Measurements from ENCODE around the gene CDC42BPB.

DNA sequence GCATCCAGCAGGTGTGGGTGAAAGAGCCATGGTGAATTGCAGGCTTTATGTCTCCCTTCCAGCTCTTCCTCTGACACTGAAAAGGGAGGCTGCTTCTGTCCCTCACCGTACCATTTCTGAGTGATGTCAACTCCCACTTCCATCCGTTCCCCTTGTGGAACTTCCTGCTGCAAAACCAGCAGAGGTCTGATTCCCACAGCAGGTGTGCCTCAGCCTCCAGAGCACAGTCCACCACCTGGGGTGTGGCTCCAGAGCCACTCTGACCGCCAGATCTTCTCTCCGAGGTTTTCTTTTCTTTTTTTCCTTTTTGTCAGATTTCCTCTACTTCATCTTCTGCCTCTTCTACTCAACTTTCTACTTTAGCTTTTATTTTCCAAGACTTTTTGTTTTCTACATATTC lies 62.7 kb downstream of the CDC42BPB start:
- TF ChIP-seq, protein P1, sequence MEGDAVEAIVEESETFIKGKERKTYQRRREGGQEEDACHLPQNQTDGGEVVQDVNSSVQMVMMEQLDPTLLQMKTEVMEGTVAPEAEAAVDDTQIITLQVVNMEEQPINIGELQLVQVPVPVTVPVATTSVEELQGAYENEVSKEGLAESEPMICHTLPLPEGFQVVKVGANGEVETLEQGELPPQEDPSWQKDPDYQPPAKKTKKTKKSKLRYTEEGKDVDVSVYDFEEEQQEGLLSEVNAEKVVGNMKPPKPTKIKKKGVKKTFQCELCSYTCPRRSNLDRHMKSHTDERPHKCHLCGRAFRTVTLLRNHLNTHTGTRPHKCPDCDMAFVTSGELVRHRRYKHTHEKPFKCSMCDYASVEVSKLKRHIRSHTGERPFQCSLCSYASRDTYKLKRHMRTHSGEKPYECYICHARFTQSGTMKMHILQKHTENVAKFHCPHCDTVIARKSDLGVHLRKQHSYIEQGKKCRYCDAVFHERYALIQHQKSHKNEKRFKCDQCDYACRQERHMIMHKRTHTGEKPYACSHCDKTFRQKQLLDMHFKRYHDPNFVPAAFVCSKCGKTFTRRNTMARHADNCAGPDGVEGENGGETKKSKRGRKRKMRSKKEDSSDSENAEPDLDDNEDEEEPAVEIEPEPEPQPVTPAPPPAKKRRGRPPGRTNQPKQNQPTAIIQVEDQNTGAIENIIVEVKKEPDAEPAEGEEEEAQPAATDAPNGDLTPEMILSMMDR (IDR thresholded peaks at IDR 0.05 in 4 of 5, conservative IDR thresholded peaks at IDR 0.05 in 1 of 5) = no peak
- TF ChIP-seq POLR2A (IDR thresholded peaks at IDR 0.05) = no peak

All from gastrocnemius medialis (tissue), 4 donors.